HG02981 (cell line): ENCODE results near the gene PET100.

ENCODE experiments used
- ATAC-seq: cut with Tn5 transposase; IDR thresholded peaks from one replicate; pipeline ENCODE4 v1.9.1; 2021; ENCODE audit warnings: mild to moderate bottlenecking, moderate library complexity; ENCODE audit not compliant: unreplicated experiment

Gene PET100

DNA sequence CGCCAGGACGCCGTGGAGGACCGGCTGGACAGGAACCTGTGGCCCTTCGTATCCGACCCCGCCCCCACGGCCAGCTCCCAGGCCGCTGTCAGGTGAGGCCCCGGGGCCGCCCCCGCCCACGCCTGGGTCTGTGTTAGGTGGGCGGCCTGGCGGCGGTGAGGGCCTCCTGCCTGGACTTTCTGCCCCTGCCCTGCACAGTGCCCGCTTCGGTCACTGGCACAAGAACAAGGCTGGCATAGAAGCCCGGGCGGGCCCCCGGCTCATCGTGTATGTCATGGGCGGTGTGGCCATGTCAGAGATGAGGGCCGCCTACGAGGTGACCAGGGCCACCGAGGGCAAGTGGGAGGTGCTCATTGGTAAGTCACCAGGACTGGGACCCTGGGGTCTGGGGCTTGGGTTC, 17.6 kb downstream of the PET100 start:
- ATAC-seq, result no peak

DNA sequence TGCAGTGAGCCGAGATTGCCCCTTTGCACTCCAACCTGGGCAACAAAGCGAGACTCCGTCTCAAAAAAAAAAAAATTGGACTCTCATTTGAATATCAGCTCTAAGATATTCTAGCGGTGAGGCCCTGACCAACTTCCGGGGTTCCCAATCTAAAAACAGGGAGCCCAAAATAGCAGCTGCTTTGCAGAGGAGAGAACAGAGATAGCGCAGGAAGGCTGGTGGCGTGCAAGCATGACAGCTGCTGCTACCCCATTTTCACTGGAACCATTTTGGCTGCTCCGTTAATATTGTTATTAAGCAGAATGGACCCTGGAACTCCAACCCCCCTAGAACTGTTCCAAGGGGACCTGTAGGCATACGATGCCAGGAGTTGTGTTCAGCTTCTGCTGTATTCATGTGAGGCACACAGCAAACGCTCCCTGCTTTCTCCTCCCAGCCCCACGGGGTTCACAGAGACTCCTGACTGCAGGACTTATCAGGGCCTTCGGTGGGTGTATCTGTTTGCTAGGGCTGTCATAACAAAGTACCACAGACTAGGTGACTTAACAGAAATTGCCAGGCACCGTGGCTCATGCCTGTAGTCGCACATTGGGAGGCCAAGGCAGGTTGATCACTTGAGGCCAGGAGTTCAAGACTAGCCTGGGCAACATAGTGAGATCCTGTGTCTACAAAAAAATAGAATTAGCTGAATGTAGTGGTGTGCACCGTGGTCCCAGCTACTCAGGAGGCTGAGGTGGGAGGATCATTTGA, 18.8 kb downstream of the PET100 start:
- no peak for ATAC-seq

DNA sequence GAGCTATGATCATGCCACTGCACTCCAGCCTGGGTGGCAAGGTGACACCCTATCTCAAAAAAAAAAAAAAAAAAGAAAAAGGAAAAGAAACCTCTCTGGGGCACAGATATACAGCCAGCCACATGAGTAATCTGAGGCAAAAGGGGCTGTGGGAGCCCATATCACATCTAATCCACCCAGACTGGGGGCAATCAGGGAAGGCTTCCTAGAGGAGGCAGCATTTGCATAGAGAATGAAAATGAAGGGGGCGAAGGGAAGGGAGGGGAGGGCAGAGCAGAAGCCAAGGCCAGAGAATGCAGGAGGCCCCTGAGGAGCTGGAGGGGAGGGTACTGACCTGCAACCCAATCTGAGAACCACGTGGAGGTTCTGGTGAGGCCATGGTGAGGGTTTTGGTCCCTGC, 20.6 kb downstream of the PET100 start:
- ATAC-seq, result no peak

DNA sequence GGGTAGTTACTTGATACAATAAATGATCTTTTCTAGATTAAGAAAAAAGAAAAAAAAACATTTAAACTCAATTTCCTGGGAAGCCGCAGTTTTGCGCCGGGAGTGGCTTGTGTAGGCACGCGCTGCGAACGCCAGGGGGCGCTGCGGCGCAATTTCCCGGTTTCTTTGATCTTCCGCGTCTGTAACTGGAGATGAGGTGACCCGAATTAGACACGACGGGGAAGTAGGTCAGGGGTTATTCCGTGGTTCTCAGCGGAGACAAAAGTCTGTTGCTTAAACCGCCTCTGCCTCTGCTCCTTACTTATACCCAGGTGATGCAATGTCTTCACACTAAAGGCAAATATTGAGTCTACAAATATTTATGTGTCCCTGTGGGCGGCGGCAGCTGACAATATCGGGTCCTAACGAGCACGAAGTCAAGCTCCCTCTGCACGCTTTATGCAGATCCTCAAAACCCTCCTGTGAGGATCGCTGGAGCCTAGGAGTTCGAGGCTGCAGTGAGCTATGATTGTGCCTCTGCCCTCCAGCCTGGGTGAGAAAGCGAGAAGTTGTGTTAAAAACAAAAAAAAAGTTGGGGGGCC, 22.6 kb downstream of the PET100 start:
- no peak for ATAC-seq

DNA sequence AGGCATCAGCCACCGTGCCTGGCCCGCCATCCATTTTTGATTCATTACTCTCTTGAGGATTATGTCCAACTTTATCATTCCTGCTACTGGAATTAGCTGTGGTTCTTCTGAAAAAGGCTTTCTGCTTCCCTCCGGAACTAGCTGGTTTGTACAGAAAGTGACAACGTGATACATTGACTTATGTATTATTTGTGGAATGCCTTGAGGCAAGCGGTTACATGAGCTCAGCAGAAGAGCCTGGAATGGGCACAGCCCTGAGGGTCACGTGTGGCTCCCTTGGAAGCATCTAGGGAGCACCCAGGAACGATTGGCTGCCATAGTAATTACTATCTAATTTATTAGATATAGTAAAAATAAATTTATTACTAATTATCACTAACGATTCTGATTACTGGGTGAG, 24.8 kb downstream of the PET100 start:
- ATAC-seq, result no peak

DNA sequence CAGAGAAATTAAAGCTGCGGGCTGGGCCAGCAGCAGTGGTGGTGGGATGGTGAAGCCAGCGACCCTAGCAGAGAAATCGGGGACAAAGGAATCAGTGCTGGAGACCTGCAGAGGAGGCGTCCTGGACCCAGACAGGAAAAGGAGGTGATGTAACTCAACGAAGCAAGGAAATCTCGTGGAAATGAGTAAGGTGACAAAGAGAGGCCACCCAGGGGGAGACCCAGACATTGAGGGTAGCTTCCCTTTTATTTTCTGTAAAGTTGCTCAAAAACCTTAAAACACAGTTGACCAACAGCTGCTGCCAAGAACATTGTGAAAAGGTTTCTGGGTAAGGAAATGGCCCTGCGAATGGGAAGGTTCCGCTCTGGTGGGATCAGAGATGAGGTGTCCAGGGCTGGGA, 26.0 kb downstream of the PET100 start:
- no peak for ATAC-seq

DNA sequence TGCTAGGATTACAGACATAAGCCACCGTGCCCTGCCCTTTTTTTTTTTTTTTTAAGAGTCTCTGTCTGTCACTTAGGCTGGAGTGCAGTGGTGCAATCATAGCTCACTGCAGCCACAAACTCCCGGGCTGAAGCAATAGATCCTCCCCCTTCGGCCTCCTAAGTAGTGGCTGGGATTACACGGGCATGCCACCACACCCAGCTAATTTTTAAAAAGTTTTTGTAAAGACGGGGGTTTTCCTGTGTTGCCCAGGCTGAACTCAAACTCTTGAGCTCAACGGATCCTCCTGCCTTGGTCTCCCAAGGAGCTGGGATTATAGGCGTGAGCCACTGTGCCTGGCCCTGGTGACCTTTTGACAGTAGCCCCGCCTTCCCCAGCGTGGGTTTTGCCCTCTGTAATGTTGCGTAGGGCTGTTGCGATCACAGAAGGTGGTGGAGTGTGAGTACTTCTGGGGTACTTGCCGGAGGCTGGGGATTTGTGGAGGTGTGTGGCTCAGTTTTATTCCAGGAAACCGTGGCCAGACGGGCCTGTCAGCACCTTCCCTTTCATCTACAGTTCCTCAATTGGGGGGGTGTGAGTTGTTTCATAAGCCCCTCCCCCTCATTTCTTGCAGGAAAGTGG, 27.6 kb downstream of the PET100 start:
- no peak for ATAC-seq

DNA sequence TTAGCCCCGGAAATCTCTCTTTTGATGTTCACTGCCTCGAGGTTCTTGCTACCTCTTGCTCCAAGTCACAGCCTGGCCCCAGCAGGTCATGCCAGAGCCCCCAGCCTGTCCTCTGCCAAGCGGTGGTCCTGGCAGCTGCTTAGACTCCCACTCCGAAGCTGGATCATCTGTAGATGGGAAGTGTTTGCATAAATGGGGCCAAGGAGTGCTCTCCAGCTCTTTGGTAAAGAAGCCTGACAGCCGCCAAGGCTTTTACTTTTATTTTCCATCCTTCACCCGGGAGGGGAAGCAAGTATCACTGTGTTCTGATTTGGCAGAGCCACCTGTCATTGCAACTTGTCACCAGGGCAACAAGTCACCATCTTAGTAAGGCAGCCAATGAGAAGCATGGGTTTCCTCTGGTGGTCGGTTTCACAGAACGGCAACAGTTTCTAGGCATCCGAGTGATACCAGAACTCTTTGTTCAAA, 28.7 kb downstream of the PET100 start:
- no peak for ATAC-seq

DNA sequence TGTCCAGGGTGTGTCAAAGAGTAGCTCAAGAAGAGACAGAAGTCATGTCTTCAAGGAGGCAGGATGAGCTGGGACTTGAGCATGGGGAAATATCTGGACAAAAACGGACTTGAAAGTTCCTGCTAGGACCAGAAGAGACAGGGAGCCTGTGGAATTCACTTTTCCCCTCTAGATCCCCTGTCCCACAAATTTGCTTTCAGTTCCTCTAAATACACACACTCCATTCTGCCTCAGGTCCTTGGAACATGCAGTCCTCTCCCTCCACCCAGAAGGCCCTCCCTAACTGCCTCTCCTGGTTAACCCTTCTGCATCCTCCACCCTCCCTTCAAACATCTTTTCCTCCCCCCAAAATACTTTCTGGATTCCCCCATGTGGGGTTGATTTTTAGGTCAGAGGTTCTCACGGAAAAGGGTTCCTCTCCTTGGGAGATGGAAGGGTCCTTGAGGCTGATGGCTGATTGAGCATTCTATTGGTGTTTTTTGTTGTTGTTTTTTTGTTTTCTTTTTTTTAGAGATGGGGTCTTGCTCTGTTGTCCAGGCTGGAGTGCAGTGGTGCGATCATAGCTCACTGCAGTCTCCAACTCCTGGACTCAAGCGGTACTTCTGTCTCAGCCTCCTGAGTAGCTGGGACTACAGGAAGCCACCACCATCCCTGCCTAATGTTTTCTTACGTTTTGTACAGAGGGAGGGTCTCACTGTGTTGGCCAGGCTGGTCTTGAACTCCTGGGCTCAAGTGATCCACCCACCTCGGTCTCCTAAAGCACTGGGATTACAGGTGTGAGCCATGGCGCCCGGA, 32.3 kb downstream of the PET100 start:
- no peak for ATAC-seq

DNA sequence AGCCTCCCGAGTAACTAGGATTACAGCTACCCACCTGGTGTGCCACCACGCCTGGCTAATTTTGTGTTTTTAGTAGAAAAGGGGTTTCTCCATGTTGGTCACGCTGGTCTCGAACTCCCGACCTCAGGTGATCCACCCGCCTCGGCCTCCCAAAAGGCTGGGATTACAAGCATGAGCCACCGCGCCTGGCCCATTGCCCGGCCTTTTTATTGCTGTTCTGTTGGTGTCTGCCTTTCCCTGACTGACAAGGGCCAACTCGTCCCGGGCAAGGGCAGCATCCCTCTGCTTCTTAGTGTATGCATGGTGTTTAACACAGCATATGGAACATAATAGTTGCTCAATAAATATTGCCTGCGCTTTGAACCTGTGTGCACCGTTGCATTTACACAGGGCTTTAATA, 33.1 kb downstream of the PET100 start:
- ATAC-seq, result no peak

DNA sequence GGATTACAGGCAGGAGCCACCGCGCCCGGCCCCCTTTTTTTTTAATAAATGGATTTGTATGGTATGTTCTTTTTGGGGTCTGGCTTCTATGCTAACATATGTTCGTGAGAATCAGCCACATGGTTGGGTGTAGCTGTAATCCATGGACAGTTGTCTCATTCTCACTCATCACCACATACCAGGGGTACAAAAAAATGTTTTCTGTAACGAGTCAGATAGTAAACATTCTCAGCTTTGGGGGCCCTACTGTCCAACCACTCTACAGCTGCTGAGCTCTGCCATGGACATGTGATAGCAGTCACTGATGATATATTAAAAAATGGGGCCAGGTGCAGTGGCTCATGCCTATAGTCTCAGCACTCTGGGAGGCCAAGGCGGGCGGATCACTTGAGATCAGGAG, 34.1 kb downstream of the PET100 start:
- ATAC-seq, result no peak

DNA sequence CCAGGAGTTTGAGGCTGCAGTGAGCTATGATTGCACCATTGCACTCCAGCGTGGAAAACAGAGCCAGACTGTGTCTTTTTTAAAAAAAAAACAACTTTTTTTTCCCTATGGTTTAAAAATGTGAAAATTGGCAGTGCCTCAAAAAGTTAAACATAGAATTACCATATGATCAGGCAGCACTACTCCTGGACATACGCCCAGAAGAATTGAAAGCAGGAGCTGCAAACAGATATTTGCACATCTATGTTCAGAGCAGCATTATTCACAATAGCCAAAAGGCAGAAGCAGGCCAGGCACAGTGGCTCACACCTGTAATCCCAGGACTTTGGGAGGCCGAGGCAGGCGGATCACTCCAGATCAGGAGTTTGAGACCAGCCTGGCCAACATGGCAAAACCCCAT, 35.5 kb downstream of the PET100 start:
- no peak for ATAC-seq

DNA sequence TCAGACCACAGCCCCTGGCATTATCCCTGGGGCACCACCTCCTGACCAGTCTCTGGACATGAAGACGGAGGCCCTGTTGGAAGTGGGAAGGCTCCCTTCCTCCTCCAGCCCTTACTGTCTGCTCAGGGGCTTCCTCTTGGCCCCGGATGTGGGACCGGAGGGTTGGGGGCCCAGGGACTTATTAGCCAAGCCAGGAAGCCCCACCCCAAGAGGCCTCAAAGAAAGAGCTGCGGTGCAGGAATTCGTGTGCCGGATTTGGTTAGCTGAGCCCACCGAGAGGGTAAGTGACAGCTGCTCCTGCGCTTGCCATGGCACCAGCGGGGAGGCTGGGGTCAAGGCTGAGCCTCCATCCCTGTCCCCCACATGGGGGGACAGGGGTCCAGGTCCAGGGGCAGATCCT, 39.2 kb downstream of the PET100 start, which contains the start of gene RETN:
Gene RETN (plus strand): TSS at position 208 of the 400 bp plus-strand sequence. CDS start 278 bp downstream, outside the sequence.
- ATAC-seq, result no peak

DNA sequence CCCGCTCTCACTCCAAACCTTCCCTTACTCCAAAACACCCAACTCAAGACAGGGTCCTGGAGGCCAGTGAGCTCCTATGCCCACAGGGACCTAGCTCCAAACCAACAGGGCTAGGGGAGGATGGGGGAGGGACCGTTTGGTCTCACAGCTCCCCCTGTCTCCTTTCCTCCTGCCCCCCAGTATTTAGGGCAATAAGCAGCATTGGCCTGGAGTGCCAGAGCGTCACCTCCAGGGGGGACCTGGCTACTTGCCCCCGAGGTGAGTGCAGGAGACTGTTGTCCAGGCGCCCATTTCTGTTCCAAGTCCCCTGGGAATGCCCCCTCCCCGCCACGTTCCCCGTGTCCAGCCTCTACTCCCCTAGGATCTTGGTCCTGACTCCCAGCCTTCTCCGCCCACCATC, 40.0 kb downstream of the PET100 start:
- ATAC-seq, result no peak

DNA sequence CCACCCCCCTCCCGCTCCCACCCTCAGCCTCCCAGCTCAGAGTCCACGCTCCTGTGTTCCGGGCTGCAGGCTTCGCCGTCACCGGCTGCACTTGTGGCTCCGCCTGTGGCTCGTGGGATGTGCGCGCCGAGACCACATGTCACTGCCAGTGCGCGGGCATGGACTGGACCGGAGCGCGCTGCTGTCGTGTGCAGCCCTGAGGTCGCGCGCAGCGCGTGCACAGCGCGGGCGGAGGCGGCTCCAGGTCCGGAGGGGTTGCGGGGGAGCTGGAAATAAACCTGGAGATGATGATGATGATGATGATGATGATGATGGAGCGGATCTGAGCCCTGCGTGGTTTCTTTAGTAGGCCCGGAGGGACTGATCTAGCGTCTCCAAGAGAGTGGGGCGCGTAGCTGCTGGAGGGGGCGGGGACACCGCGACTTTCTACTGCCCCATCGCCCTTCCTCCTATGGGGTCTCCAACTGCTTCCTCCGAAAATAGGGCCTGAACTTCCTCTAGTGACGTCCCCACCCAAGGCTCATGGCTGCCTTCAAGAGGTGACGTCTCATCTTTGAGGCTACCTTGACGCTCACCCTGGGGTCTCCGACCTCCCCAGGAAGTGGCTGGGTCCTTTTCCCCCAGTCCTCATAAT, 40.7 kb downstream of the PET100 start:
- ATAC-seq, result no peak

DNA sequence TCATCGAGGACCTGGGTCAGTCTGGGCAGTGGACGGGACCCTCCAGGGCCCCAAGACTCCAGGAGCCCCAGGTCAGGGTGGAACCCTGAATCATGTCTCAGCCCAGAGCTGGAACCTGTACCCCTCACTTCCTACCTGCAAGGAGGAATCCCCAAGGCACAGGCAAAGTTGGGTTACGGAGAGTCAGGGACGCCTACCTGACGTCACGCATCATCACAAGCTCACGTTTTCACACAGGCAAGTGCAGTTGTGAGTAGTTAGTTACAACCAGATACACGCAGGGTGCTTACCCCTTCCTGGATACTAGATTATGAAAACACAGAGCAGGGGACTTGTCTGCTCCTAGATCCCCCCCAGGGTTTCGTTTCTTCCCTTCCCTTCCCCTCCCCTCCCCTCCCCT, 41.2 kb downstream of the PET100 start:
- ATAC-seq, result no peak

DNA sequence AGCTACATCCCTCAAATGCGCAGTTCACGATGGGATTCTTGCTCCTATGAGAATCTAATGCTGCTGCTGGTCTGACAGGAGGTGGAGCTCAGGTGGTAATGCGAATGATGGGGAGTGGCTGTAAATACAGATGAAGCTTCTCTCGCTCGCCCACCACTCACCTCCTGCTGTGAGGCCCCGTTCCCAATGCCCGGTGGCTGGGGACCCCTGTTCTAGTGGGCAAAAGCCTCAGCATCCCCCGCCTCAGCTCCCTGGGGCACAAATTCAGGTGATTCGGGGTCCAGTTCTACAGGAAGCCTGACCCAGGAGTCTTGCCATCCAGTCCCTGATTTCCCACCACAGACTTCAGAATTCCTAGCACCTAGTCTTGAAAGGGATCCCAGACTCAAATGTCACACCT, 42.9 kb downstream of the PET100 start:
- ATAC-seq, result no peak

DNA sequence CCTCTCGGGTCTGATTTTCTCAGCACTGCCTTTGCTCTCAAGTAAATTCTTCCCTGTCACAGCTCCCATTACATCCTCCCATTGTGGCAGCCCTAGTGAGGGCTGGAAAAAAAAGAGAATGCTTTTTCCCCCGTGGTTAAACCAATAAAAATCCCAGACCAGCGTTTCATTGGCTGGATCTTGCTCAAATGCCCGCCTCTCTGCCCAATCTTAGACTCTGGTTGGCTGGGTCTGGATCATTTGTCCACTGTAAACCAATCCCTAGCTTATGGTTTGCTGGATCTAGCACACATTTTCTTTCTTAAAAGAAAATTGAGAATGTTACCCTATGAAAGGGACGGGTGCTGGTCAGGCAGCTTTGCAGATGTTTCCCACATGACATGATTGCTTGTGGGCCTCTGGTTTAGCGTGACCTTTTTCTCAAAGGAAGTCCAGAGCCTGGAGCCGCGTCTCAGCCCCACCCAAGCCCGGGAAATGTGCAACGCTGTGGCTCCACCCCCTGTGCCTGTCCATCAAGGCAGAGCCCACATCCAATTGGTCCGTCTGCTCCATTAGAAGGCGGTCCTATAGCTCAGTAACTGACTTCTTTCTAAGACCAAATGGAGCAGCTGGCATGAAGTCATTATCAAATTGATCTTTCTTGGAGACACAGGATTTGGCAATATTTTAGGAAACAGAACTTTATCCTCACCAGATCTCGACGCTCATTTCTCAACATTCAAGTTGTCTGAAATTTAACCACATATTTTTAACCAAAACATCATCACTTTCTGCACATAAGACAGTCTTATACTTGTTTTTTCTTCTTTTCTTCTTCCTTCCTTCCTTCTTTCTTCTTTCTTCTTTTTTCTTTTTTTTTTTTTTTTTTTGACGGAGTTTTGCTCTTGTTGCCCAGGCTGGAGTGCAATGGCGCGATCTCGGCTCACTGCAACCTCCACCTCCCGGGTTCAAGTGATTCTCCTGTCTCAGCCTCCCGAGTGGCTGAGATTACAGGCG, 44.7 kb downstream of the PET100 start:
- no peak for ATAC-seq

DNA sequence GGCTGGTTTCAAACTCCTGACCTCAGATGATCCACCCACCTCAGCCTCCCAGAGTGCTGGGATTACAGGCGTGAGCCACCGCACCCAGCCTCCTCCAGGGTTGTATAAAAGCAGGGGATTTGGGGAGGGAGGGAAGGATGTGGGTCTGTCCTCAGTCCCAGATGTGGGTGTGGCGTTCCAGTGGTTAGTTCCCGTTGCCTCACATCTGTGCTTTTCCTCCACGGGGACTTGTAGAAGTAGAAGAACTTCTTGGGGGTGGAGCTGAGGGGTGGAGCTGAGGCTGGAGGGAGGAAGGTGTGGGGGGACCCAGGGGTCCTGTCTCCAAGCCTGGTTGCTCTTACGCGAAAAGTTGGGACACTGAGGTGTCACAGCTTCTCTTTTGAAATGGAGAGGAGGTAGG, 46.8 kb downstream of the PET100 start:
- ATAC-seq, result no peak

DNA sequence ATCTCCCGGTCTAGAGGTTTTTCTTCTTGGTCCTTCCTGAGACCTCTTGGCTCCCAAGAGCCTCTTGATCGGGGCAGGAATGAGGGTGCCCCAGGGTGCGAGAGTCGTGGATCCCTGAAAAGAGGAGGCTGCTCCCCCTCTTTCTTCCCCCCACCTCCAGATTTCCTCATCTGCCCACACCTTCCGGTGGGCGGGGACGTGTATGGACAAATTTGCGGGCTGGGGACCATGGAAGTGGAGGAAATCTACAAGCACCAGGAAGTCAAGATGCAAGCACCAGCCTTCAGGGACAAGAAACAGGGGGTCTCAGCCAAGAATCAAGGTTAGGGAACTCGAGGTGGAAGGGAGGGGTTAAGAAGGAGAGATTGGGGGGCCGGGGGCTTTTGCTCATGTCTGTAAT, 47.3 kb downstream of the PET100 start, which contains the start of gene MCEMP1:
Gene MCEMP1 (plus strand): TSS at position 237 of the 400 bp plus-strand sequence. CDS start 31 bp downstream, at position 268.
- ATAC-seq, result no peak
